ENCODE data around the gene UGT2B28.
"Not testable (repeated sequence)": the region's sequence is repeated elsewhere in the genome, so short reads cannot be mapped to it uniquely, and the experiment has no call there.

The UGT2B28 gene

GRCh38 chr4:69321153-69321729, 41.0 kb downstream of the UGT2B28 start:
- TF ChIP-seq TAF1 (IDR thresholded peaks at IDR 0.05; ENCODE audit: low read depth, low read length) (no peak), PAX5 (IDR thresholded peaks at IDR 0.05; ENCODE audit: insufficient read depth, low read length, severe bottlenecking) (no peak), POU2F2 (IDR thresholded peaks at IDR 0.05; ENCODE audit: low read depth, low read length) (no peak), POLR2AphosphoS5 (IDR thresholded peaks at IDR 0.05; ENCODE audit: low read depth, low read length) (no peak), POLR2A (IDR thresholded peaks at IDR 0.05; ENCODE audit: low read depth, low read length) (no peak), SPI1 (IDR thresholded peaks at IDR 0.05; ENCODE audit: low read depth, low read length) (no peak)
- DNase-seq (ENCODE audit: insufficient read length, low spot score): no peak
- no peak for FAIRE-seq

GRCh38 chr4:69322055-69322454, 41.8 kb downstream of the UGT2B28 start:
- FAIRE-seq (no peak), DNase-seq (ENCODE audit: insufficient read length, low spot score) (no peak)
- TF ChIP-seq SPI1 (IDR thresholded peaks at IDR 0.05; ENCODE audit: low read depth, low read length): no peak
- TF ChIP-seq POLR2AphosphoS5 (IDR thresholded peaks at IDR 0.05; ENCODE audit: low read depth, low read length): no peak
- no peak for TF ChIP-seq POLR2A (IDR thresholded peaks at IDR 0.05; ENCODE audit: low read depth, low read length)
- TF ChIP-seq PAX5 (IDR thresholded peaks at IDR 0.05; ENCODE audit: insufficient read depth, low read length, severe bottlenecking): no peak
- TF ChIP-seq TAF1 (IDR thresholded peaks at IDR 0.05; ENCODE audit: low read depth, low read length): no peak
- no peak for TF ChIP-seq POU2F2 (IDR thresholded peaks at IDR 0.05; ENCODE audit: low read depth, low read length)

GRCh38 chr4:69323284-69323683, 43.0 kb downstream of the UGT2B28 start:
- FAIRE-seq: no peak
- TF ChIP-seq SPI1 (IDR thresholded peaks at IDR 0.05; ENCODE audit: low read depth, low read length): no peak
- no peak for TF ChIP-seq POLR2A (IDR thresholded peaks at IDR 0.05; ENCODE audit: low read depth, low read length)
- TF ChIP-seq TAF1 (IDR thresholded peaks at IDR 0.05; ENCODE audit: low read depth, low read length): no peak
- TF ChIP-seq POU2F2 (IDR thresholded peaks at IDR 0.05; ENCODE audit: low read depth, low read length): no peak
- no peak for TF ChIP-seq POLR2AphosphoS5 (IDR thresholded peaks at IDR 0.05; ENCODE audit: low read depth, low read length)
- TF ChIP-seq PAX5 (IDR thresholded peaks at IDR 0.05; ENCODE audit: insufficient read depth, low read length, severe bottlenecking): no peak
- no peak for DNase-seq (ENCODE audit: insufficient read length, low spot score)

- TF ChIP-seq SPI1 (IDR thresholded peaks at IDR 0.05; ENCODE audit: low read depth, low read length): no peak
- DNase-seq (ENCODE audit: insufficient read length, low spot score) (no peak), FAIRE-seq (no peak)
Measured at GRCh38 chr4:69330345-69331047, 50.2 kb downstream of the UGT2B28 start.

- FAIRE-seq; DNase-seq (ENCODE audit: insufficient read length, low spot score): not testable (repeated sequence)
Measured at GRCh38 chr4:69331304-69331703, 51.0 kb downstream of the UGT2B28 start.

- DNase-seq (ENCODE audit: insufficient read length, low spot score); FAIRE-seq: not testable (repeated sequence)
Measured at GRCh38 chr4:69335485-69335884, 55.2 kb downstream of the UGT2B28 start.

- not testable (repeated sequence) for FAIRE-seq
Measured at GRCh38 chr4:69343114-69343513, 62.8 kb downstream of the UGT2B28 start.

GRCh38 chr4:69343558-69344420, 63.5 kb downstream of the UGT2B28 start:
- DNase-seq (ENCODE audit: insufficient read length, low spot score); FAIRE-seq: not testable (repeated sequence)

More at GRCh38 chr4:69343114-69343513, 62.8 kb downstream of the UGT2B28 start:
- not testable (repeated sequence) for DNase-seq (ENCODE audit: insufficient read length, low spot score)
